HepG2 (cell line): Measurements from ENCODE around the gene CBLB. TPM values are rescaled to one million over a fixed set of nuclear protein-coding genes. Genes with fewer than 3 reads are reported as not detected.

Source experiments
- AKNA ChIP-seq: sonication (generic); formaldehyde crosslinking; IDR thresholded peaks from 2 replicates; pipeline ENCODE4 v1.4.0; 2020; ENCODE audit warnings: missing genetic modification reagents, borderline replicate concordance
- ASH2L ChIP-seq: fragments of 300-600, 200-600 bp; sonication (generic); IDR thresholded peaks from 2 replicates; pipeline ENCODE4 v1.7.0; 2017; ENCODE audit warnings: low read depth, mild to moderate bottlenecking, moderate library complexity, mixed read lengths, low read length; ENCODE audit not compliant: insufficient read length
- ATF1 ChIP-seq: IDR thresholded peaks from 2 replicates; pipeline ENCODE4 v1.6.1; 2016; ENCODE audit warnings: mild to moderate bottlenecking, control low read depth
- ATF6 ChIP-seq: sonication (generic); formaldehyde crosslinking; conservative IDR thresholded peaks from 2 replicates; pipeline ENCODE4 v1.4.0; 2020; ENCODE audit warnings: missing genetic modification reagents
- FOXK1 ChIP-seq: sonication (generic); formaldehyde crosslinking; IDR thresholded peaks from 2 replicates; pipeline ENCODE4 v1.4.0; 2020; ENCODE audit warnings: low read depth, missing genetic modification reagents, borderline replicate concordance
- MAFF ChIP-seq: IDR thresholded peaks from 2 replicates; pipeline ENCODE4 v1.6.1; 2011; ENCODE audit warnings: low read depth, low read length, improper control_type of control experiment
- MTF1 ChIP-seq: sonication (generic); formaldehyde crosslinking; IDR thresholded peaks from 2 replicates; pipeline ENCODE4 v1.5.0; 2020; ENCODE audit warnings: missing genetic modification reagents
- NCOA5 ChIP-seq: sonication (generic); formaldehyde crosslinking; IDR thresholded peaks from 2 replicates; pipeline ENCODE4 v1.4.0; 2020; ENCODE audit warnings: missing genetic modification reagents
- RXRA ChIP-seq: sonication (generic); formaldehyde crosslinking; IDR thresholded peaks from 2 replicates; pipeline ENCODE4 v1.5.1; 2020; ENCODE audit warnings: missing genetic modification reagents
- SAFB2 ChIP-seq: sonication (generic); formaldehyde crosslinking; IDR thresholded peaks from 2 replicates; pipeline ENCODE4 v1.5.1; 2020; ENCODE audit warnings: missing genetic modification reagents, low read depth, mild to moderate bottlenecking, borderline replicate concordance
- SIX4 ChIP-seq: sonication (generic); formaldehyde crosslinking; IDR thresholded peaks from 2 replicates; pipeline ENCODE4 v1.4.0; 2020; ENCODE audit warnings: missing genetic modification reagents
- SP5 ChIP-seq: IDR thresholded peaks from 2 replicates; pipeline ENCODE4 v1.6.1; 2016; ENCODE audit warnings: low read depth, borderline replicate concordance
- STAG1 ChIP-seq: sonication (generic); formaldehyde crosslinking; IDR thresholded peaks from 2 replicates; pipeline ENCODE4 v1.4.0; 2020; ENCODE audit warnings: missing genetic modification reagents
- TBP ChIP-seq: sonication (generic); formaldehyde crosslinking; IDR thresholded peaks from 2 replicates; pipeline ENCODE4 v1.5.0; 2020; ENCODE audit warnings: missing genetic modification reagents
- TCF7L2 ChIP-seq: IDR thresholded peaks from 2 replicates; pipeline ENCODE4 v1.6.1; 2011; ENCODE audit warnings: mild to moderate bottlenecking, low read depth, low read length, moderate library complexity
- TGIF2 ChIP-seq: IDR thresholded peaks from 2 replicates; pipeline ENCODE4 v1.6.1; 2016; ENCODE audit warnings: control low read depth, missing compliant biosample characterization
- YEATS4 ChIP-seq: sonication (generic); formaldehyde crosslinking; IDR thresholded peaks from 2 replicates; pipeline ENCODE4 v1.4.0; 2020; ENCODE audit warnings: missing genetic modification reagents, borderline replicate concordance
- ZNF468 ChIP-seq: sonication (generic); formaldehyde crosslinking; IDR thresholded peaks from 2 replicates; pipeline ENCODE4 v1.8.0; 2022; ENCODE audit warnings: mild to moderate bottlenecking, moderate library complexity, missing genetic modification reagents
- ZNF547 ChIP-seq: sonication (generic); formaldehyde crosslinking; IDR thresholded peaks from 2 replicates; pipeline ENCODE4 v1.5.1; 2020; ENCODE audit warnings: mild to moderate bottlenecking, missing genetic modification reagents
- ZNF615 ChIP-seq: sonication (generic); formaldehyde crosslinking; IDR thresholded peaks from 2 replicates; pipeline ENCODE4 v1.5.0; 2020; ENCODE audit warnings: mild to moderate bottlenecking, missing genetic modification reagents, borderline replicate concordance
- ZNF800 ChIP-seq: sonication (generic); formaldehyde crosslinking; IDR thresholded peaks from 2 replicates; pipeline ENCODE4 v1.4.0; 2020; ENCODE audit warnings: missing genetic modification reagents
- ZNF839 ChIP-seq: sonication (generic); formaldehyde crosslinking; IDR thresholded peaks from 2 replicates; pipeline ENCODE4 v1.4.0; 2020; ENCODE audit warnings: missing genetic modification reagents, mild to moderate bottlenecking, borderline replicate concordance
- polyA plus RNA-seq, 8 experiments: library from polyadenylated mRNA; depleted of rRNA in 3 of 8; stranded (reverse) in 7 of 8; unstranded in 1 of 8; fragments of >200 nt; fragmentation: Illumina TruSeq in 4 of 8; extraction: Trizol in 4 of 8; gene quantifications; 2 replicates each; pipeline versions ENCODE4 v1.2.1 to v1.2.3, GENCODE V29; 2011 to 2016; ENCODE audit warnings: low read depth in 4 of 8, missing spikeins in 1 of 8, mixed read lengths in 1 of 8; ENCODE audit not compliant: insufficient read depth in 1 of 8
- total RNA-seq, 5 experiments: library from RNA; depleted of rRNA; stranded (reverse); fragments of >200 nt; fragmentation: Illumina TruSeq; extraction: Trizol; gene quantifications; 2 replicates each; pipeline ENCODE4 v1.2.3, GENCODE V29; 2016; ENCODE audit warnings: low read depth in 1 of 5

CBLB gene
- total and polyA plus RNA-seq, 2 of the 13 experiments (the other 11 are each of a cell fraction or from before 2014, with no cell fraction given) = 9.8 to 16.4 TPM

GRCh38 chr3:105868742-105869530, at the start of gene CBLB (continued):
- no peak for TF ChIP-seq AKNA
- TF ChIP-seq MAFF = no peak
- TF ChIP-seq ZNF468 (CRISPR knock-in tag) = no peak
- no peak for TF ChIP-seq TCF7L2
- peak; percentile 44; the same call in 1 of the 2 replicates for TF ChIP-seq FOXK1
- TF ChIP-seq YEATS4 = peak; percentile 69; the same call in 1 of the 2 replicates
- TF ChIP-seq STAG1 = no peak
- TF ChIP-seq ZNF615 (CRISPR knock-in tag) = no peak
- TF ChIP-seq TGIF2 (CRISPR knock-in tag) = no peak; the same call in 1 of the 2 replicates
- no peak for TF ChIP-seq SIX4
- no peak for TF ChIP-seq ATF1 (CRISPR knock-in tag)
- peak; percentile 20; the same call in 1 of the 2 replicates for TF ChIP-seq ZNF800 (CRISPR knock-in tag)
- no peak for TF ChIP-seq NCOA5
- TF ChIP-seq MTF1 = no peak
- TF ChIP-seq ATF6 (CRISPR knock-in tag) = no peak
- 0 out of 2 replicates have a peak, but pooled peaks have one; percentile 8 for TF ChIP-seq RXRA (CRISPR knock-in tag)
- no peak for TF ChIP-seq SAFB2 (CRISPR knock-in tag)
- peak; percentile 65 for TF ChIP-seq ASH2L
- TF ChIP-seq ZNF547 (CRISPR knock-in tag) = no peak
- no peak for TF ChIP-seq TBP (CRISPR knock-in tag)
- TF ChIP-seq ZNF839 (CRISPR knock-in tag) = no peak
- peak; percentile 54 for TF ChIP-seq SP5 (CRISPR knock-in tag)
